Subcutaneous abdominal adipose tissue (tissue), 5 donors: ENCODE results near the gene SCPEP1.

ENCODE experiments used
- H3K27ac ChIP-seq: one replicate; pipeline ENCODE4 v1.7.0; 2013; ENCODE audit warnings: low read depth, mild to moderate bottlenecking, inconsistent platforms, low read length, moderate library complexity
- H3K27me3 ChIP-seq, 5 donors: one replicate each; pipeline ENCODE4 v1.7.0; 2013; ENCODE audit warnings: low read length in 5 of 5, inconsistent platforms in 1 of 5; ENCODE audit not compliant: control insufficient read depth in 5 of 5, insufficient read depth in 4 of 5
- H3K36me3 ChIP-seq, 5 donors: one replicate each; pipeline ENCODE4 v1.7.0; 2013; ENCODE audit warnings: low read length in 5 of 5; ENCODE audit not compliant: control insufficient read depth in 5 of 5, insufficient read depth in 5 of 5
- H3K4me1 ChIP-seq, 5 donors: one replicate each; pipeline ENCODE4 v1.7.0; 2013; ENCODE audit warnings: low read length in 5 of 5, mild to moderate bottlenecking in 3 of 5, moderate library complexity in 1 of 5; ENCODE audit not compliant: control insufficient read depth in 5 of 5, insufficient read depth in 5 of 5
- H3K4me3 ChIP-seq, 5 donors: one replicate each; pipeline ENCODE4 v1.7.0; 2013; ENCODE audit warnings: low read length in 5 of 5, low read depth in 1 of 5
- H3K9ac ChIP-seq, 5 donors: one replicate each; pipeline ENCODE4 v1.7.0; 2013; ENCODE audit warnings: low read length in 5 of 5, mild to moderate bottlenecking in 4 of 5, moderate library complexity in 3 of 5
- H3K9me3 ChIP-seq, 5 donors: one replicate each; pipeline ENCODE4 v1.7.0; 2013; ENCODE audit warnings: low read length in 5 of 5; ENCODE audit not compliant: control insufficient read depth in 5 of 5
- donor health status: healthy.
- donor health status: healthy.
- donor health status: healthy.
- donor health status: healthy.
- donor health status: healthy.

Gene SCPEP1

GRCh38 chr17:57033296-57033695 is 55.4 kb downstream of the SCPEP1 start:
- Histone ChIP-seq H3K36me3 (no peaks in the 10 kb centered on the region), H3K4me3 (no peak overlapping the region), H3K9me3 (peaks cover 0 to 3% (median 2%) of the 10 kb centered on the region in 5 donors), H3K9ac (peak overlapping the region in 1 of 5 donors; percentile 31), H3K27ac (peak overlapping the region; percentile 80), H3K4me1 (peaks cover 0 to 50% (median 46%) of the 10 kb centered on the region in 5 donors), H3K27me3 (no peaks in the 10 kb centered on the region)

GRCh38 chr17:57034807-57035754 is 57.1 kb downstream of the SCPEP1 start:
- Histone ChIP-seq H3K4me1 (peaks cover 0 to 50% (median 46%) of the 10 kb centered on the region in 5 donors), H3K27ac (peak overlapping the region; percentile 21), H3K36me3 (no peaks in the 10 kb centered on the region), H3K9me3 (no peaks in the 10 kb centered on the region), H3K27me3 (no peaks in the 10 kb centered on the region), H3K9ac (peak overlapping the region in 1 of 5 donors; percentile 25), H3K4me3 (peak overlapping the region in 2 of 5 donors; percentile 23 to 24)

DNA sequence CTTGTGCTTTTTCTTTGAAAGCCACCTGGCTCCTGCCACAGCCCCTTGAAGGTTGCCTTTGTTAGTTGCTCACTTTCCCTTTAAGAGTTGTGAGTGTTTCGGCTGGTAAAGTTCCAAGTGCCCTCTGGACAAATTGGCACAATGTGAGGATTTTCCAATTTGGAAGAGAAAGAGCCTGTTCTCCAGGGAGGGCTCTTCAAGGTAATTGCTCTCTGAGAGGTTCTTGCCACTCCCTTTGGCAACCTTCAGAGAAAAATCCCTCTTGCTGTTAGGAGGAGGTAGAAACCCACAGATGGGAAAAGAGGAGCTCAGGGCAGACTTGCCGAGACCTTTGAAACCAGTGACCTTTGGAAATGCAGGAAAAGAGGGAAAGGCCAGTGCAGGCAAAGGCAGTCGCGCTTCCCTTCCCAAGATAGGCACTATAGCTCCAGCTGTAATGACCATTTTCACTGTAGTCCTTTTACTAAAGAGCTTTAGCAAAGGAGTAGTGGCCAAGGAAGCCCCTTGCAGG is 58.1 kb downstream of the SCPEP1 start:
- peak overlapping the region in 4 of 5 donors; percentile 23 to 40 (median 26) for H3K4me3 ChIP-seq

GRCh38 chr17:57037411-57037810 is 59.5 kb downstream of the SCPEP1 start:
- H3K4me3 ChIP-seq = no peak overlapping the region
- H3K4me1 ChIP-seq = peaks cover 0 to 47% (median 44%) of the 10 kb centered on the region in 5 donors
- H3K9me3 ChIP-seq = no peaks in the 10 kb centered on the region
- H3K27me3 ChIP-seq = no peaks in the 10 kb centered on the region
- no peak overlapping the region for H3K27ac ChIP-seq
- no peak overlapping the region for H3K9ac ChIP-seq
- no peaks in the 10 kb centered on the region for H3K36me3 ChIP-seq

More for the DNA sequence above, 58.1 kb downstream of the SCPEP1 start:
- Histone ChIP-seq H3K27ac (peak overlapping the region; percentile 21), H3K9me3 (no peaks in the 10 kb centered on the region), H3K9ac (peak overlapping the region in 1 of 5 donors; percentile 48), H3K27me3 (no peaks in the 10 kb centered on the region), H3K36me3 (no peaks in the 10 kb centered on the region), H3K4me1 (peaks cover 0 to 50% (median 46%) of the 10 kb centered on the region in 5 donors)

DNA sequence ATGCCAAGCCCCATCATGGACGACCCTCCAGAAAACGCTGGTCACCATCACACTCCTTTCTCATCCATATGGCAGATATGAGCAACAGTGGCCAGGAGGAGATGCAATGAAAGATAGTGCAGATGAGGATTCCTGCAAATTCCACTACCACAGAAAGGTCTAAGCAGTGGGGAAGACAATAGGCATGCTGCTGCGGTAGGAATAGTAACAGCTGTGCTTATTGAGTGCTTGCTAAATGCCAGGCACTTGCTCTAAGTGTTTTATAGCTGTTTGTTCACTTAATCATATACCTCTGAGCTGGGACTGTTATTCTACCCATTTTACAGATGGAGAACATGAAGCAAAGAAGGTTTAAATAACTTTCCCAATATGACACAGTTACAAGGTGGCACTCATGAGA is 60.6 kb downstream of the SCPEP1 start:
- Histone ChIP-seq H3K27ac (no peak overlapping the region), H3K4me3 (no peak overlapping the region)

DNA sequence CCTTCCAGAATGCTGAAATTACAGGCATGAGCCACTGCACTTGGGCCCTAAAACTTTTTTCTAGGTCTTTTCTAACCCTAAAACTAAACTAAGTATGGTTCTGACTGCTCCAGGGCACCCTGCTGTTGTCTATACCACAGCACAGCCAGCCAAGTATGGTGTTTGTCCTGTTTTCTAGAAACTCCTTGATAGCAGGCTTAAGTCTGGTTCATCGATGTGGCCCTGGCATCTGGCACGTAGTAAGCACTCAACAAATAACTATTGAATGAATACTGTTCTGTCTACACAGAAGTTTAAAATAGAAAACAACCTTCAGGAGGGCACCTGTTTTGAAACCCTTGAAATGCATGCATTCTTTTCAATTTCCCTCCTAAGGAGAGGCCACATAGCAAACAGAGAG is 62.6 kb downstream of the SCPEP1 start:
- Histone ChIP-seq H3K4me3 (no peak overlapping the region), H3K36me3 (no peaks in the 10 kb centered on the region), H3K27ac (no peak overlapping the region), H3K9ac (no peak overlapping the region), H3K27me3 (no peaks in the 10 kb centered on the region), H3K9me3 (no peaks in the 10 kb centered on the region), H3K4me1 (peaks cover 2 to 25% (median 20%) of the 10 kb centered on the region in 5 donors)

More for the DNA sequence above, 60.6 kb downstream of the SCPEP1 start:
- no peaks in the 10 kb centered on the region for H3K27me3 ChIP-seq
- no peak overlapping the region for H3K9ac ChIP-seq
- peaks cover 0 to 37% (median 35%) of the 10 kb centered on the region in 5 donors for H3K4me1 ChIP-seq
- H3K9me3 ChIP-seq = no peaks in the 10 kb centered on the region
- no peaks in the 10 kb centered on the region for H3K36me3 ChIP-seq

GRCh38 chr17:57043276-57043675 is 65.3 kb downstream of the SCPEP1 start:
- Histone ChIP-seq H3K4me1 (peaks cover 2 to 20% (median 17%) of the 10 kb centered on the region in 5 donors), H3K9ac (no peak overlapping the region), H3K27me3 (no peaks in the 10 kb centered on the region), H3K27ac (no peak overlapping the region), H3K36me3 (no peaks in the 10 kb centered on the region), H3K9me3 (no peaks in the 10 kb centered on the region), H3K4me3 (no peak overlapping the region)

DNA sequence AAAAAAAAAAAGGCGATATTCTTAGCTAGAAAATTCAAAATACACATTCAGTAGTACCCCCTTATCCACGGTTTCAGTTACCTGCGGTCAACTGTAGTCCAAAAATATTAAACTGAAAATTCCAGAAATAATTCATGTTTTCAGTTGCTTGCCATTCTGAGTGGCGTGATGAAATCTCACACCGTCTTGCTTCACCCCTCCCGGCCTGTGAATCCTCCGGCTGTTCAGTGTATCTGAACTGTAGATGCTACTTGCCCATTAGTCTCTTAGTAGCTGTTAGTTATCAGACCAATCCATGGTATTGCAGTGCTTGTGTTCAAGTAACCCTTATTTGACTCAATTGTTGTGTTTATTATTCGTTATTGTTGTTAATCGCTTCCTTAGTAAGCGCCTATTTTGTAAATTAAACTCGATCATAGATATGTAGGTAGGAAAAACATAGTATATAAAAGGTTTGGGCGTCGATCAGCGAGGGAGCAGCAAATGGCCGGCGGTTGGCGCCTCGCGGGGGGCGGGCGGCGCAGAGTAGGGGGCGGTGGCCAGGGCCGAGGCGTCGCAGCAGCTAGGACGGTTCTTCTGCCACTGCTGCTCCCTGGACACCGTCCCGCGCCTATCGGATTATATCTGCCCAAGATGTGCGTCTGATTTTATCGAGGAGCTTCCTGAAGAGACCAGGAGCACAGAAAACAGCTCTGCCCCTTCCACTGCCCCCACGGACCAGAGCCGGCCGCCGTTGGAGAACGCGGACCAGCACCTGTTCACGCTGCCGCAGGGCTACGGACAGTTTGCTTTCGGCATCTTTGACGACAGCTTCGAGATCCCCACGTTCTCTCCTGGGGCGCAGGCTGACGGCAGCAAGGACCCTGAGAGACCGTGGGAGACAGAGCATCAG is 67.3 kb downstream of the SCPEP1 start:
- Histone ChIP-seq H3K9me3 (no peaks in the 10 kb centered on the region), H3K4me1 (peaks cover 2 to 20% (median 17%) of the 10 kb centered on the region in 5 donors), H3K4me3 (peak overlapping the region in 4 of 5 donors; percentile 59 to 69 (median 65)), H3K27me3 (no peaks in the 10 kb centered on the region), H3K9ac (peak overlapping the region in 2 of 5 donors; percentile 30 to 41), H3K36me3 (no peaks in the 10 kb centered on the region), H3K27ac (no peak overlapping the region)

DNA sequence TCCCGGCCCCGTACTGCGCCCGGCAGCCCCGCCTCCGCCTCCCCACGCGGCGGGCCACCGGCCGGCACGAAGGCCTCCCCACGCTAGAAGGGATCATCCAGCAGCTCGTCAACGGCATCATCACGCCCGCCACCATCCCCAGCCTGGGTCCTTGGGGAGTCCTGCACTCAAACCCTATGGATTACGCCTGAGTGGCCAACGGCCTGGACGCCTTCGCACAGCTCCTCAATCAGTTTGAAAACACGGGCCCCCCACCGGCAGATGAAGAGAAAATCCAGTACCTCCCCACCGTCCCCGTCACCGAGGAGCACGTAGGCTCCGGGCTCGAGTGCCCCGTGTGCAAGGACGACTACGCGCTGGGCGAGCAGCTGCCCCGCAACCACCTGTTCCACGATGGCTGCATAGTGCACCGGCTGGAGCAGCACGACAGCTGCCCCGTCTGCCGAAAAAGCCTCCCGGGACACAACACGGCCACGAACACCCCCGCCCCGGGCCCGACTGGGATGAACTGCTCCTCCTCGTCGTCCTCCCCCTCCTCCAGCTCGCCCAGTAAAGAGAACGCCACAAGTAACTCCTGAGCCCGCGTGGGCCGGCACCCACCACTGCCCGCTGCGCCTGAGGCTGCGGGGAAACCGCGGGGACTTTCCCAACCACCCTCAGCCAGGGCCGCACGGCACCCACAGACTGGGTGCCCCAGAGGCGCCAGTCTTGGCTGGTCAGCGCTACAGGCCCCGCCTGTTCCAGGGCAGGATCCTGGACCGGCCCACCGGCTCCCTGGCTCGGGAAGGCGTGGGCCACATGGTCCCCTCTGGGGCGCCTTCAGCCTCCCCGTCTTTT is 68.2 kb downstream of the SCPEP1 start:
- H3K27ac ChIP-seq = no peak overlapping the region
- H3K4me1 ChIP-seq = peaks cover 2 to 20% (median 17%) of the 10 kb centered on the region in 5 donors

More for the DNA sequence above, 68.2 kb downstream of the SCPEP1 start:
- Histone ChIP-seq H3K36me3 (no peaks in the 10 kb centered on the region), H3K4me3 (peak overlapping the region in 4 of 5 donors; percentile 59 to 69 (median 65)), H3K9ac (peak overlapping the region in 3 of 5 donors; percentile 56 to 68 (median 62)), H3K9me3 (no peaks in the 10 kb centered on the region), H3K27me3 (no peaks in the 10 kb centered on the region)
